Hippocampal formation (tissue), 2 donors: Measurements from ENCODE around the gene SEC22C.
"Not testable (repeated sequence)": the region's sequence is repeated elsewhere in the genome, so short reads cannot be mapped to it uniquely, and the experiment has no call there.

Source experiments
- DNase-seq, 2 donors: peaks; one replicate each; lab custom pipeline; 2025; lab: John Stamatoyannopoulos, UW

SEC22C gene, protein sequence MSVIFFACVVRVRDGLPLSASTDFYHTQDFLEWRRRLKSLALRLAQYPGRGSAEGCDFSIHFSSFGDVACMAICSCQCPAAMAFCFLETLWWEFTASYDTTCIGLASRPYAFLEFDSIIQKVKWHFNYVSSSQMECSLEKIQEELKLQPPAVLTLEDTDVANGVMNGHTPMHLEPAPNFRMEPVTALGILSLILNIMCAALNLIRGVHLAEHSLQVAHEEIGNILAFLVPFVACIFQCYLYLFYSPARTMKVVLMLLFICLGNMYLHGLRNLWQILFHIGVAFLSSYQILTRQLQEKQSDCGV

DNA sequence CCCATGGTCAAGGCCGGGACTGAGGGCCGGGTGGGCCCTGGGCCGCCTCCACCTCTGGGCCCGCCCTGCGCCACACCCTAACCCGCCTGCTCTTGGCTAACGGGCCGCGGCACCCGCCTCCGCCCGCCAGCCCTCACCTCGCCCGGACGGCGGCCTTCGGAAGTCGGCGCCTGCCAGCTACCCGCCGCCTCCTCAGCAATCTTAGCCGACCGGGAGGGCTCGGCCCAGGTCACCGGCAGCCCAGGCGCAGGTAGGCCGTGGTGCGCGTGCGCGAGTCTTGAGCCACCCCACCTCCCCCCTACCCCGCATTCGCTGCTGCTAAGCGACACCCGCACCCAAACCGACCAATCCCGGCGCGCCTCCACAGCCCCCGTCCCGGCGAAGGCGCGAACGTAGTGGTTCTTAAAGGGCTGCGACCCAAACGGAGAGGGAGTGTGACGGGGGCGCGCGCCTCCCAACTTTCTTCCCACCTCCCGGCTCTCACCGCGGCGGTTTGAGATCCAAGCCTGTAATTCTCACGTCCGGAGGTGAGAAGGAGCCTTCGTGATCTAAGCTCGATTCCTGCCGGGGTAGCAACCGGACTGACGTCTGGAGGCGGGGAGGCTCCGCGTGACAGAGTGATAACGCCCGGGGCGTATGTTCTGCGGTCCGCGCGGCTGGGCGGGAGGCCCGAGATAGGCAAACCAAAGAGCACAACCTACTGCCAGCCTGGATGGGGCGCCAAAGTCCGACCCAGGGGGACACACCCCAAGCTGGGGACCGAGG, at the start of gene SEC22C:
Gene SEC22C, minus strand, starts transcription at position 259 of the 765 bp plus-strand sequence. CDS start 12,921 bp downstream, outside the sequence.
- DNase-seq: peak; percentile 88 to 94

DNA sequence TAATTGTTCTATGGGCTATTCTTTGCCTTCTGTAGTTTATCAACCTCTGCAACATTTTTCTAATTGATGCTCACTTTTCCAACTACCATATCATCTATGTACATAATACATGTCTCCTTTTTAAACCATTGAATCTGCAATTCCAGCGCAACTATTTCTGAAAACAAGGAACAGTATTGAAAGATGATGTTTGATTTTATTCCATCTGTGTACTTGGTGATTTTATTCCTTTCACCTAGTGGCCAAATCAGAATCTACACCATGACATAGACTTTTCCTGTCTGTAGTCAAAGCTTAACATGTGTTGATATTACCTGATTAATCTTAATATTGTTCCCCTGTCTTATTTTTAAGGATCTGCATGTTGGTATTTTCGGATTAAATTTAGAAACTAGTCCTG, 31.7 kb upstream of the SEC22C start:
- no peak for DNase-seq

DNA sequence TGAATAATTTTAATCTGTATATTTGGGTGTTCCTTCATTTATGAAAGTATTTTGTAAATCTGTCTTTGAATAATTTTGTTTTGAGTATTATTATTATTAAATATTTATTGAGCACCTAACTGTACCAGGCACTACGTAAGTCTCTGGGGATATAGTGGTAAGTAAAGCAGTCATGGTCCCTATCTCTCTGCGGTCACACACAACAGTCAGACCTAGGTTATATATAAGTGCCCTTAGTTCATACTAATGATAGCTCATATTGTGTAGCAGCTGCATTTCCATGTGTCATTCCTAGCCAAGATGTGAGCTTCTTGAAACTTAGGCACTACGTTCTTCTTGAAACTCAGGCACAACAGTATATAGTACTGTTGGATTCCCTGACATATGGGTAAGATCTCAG, 31.2 kb upstream of the SEC22C start:
- no peak for DNase-seq

DNA sequence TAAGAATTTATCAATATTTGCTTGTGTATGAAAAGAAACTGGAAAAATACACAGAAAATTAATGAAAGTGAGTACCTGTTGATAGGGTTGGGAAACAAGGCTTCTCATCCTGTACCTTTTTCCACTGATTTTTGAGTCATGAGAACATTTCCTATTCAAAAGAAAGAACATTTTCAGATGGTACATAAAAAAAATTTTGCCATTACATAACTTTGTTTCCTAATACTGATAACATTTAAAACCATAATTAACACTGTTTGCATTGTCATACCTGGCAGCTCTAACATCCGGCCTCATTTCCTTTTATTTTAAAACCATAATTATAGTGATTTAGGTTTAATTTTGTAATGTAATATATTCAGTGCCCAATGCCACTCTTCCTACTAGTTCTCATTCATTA, 30.4 kb upstream of the SEC22C start:
- DNase-seq: no peak

DNA sequence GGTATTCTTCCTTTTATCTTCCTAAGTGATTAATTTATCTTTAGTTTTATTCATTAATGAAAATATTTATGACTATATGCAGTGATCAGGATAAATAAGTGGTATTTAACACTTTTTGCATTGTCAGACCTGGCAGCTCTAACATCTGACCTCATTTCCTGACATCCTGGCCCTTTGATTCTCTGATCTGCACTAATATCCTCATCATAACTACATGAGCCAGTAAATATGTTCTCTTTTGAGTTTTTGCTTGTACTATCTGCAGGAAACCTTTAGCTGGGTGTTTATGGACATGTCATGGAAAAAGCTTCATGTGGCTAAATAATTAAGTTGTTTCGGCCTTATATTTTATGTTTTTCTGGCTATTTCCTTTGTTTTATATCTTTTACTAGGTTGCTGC, 29.2 kb upstream of the SEC22C start:
- DNase-seq: no peak

DNA sequence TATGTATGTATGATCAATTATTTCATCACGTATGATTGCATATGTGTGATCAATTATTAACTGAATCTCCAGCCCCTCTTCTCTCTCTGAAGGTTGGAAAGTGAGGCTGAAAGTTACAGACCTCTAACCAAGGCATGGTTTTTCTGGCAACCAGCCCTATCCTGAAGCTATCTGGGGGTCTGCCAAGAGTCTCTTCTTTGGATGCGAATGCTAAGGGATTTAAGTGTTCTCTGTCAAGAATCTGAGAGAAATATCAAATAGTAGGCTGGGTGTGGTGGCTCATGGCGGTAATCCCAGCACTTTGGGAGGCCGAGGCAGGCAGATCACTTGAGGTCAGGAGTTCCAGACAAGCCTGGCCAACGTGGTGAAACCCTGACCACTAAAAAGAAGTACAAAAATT, 26.8 kb upstream of the SEC22C start:
- no peak for DNase-seq

DNA sequence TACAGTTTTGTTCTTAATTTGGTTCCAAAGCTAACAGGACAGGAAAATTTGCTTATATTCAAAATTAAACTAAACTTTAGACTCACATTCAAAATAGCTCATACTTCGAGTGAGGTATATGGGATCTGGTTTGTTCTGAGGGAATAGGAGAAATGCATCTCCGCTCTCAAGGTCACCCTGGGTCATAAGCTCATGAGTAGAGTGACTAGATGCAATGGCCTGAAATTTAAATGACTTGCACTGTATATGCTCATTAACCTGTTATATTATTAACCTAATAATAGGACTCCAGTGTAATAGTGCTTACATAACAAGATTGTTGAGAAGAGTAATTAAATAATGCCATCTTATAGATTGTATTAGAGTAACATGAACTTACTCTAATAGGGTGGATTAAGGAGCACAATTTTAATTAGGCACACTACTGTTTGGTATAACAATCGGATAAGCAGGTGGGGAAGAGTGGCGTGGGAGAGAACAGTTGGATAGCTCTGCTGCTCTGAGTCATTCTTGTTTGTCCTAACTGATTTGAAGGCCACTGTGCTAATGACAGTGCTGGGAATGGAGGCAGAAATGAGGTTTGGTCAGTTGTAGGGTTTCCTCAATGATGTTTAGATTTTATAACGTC, 23.9 kb upstream of the SEC22C start:
- DNase-seq: no peak

DNA sequence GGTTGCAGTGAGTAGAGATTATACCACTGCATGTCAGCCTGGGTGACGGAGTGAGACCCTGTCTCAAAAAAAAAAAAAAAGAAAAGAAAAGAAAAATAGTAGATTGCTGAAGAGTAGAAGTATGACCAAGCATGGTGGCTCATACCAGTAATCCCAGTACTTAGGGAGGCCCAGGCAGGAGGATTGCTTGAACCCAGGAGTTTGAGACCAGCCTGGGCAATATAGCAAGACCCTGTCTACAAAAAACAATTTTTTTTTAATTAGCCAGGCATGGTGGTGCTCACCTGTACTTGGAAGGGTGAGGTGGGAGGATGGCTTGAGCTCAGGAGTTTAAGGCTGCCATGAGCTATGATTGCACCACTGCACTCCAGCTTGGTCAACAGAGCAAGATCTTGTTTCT, 21.2 kb upstream of the SEC22C start:
- no peak for DNase-seq

DNA sequence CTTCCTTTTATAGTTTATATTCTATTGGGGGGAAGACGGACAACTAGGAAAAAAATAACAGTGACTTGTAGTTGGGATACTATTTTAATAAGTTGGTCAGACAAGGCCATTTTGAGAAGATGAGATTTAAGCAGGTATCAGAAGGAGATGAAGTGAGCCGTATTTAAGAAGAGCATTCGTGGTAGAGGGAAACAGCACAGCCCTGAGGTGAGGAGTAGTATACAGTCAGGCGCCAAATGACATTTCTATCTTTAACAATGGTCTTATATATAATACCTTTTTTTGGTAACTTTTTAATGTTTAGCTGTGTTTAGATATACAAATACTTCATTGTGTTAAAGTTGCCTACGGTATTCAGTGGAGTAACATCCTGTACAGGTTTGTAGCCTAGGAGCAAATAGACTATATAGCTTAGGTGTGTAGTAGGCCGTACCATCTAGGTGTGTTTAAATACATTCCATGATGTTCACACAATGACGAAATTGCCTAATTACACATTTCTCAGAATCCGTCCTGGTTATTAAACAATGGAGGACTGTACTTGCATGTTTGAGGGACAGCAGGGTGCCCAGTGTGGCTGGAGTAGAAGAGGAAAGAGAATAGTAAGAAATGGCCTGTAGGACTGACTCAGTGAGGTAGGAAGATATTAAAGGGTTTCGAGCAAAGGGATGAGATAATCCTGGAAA, 20.3 kb upstream of the SEC22C start:
- no peak for DNase-seq

DNA sequence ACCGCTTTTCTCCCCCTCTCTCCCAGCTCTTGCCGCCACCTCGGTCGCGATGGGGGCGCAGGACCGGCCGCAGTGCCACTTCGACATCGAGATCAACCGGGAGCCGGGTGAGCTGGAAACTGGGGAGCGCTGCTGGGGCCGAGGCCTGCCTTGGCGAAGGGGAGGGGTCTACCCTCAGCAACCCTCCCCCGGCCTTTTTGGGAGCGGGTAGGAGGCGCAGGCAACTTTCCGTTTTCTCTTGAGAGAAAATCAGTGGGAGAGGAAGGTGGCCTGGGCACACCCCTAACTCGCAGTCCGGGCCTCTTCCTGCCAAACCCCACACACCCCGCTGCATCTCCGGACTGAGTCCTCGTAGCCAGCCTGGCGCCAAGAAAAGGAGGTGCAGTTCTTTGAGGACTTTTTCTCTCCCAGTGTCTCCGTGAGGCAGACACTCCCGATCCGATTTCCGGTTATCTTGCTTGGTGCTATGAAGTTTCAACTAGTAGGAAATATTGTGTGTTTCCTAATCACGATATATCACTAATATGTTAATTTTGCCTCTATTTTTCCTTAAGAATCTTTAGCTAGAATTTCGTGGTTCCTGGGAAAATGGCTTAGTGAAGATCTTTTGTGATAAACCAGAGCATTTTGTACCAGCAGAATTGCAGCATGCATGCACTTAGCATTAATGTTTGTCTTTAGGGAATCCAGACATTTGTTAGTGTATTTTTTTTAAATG, 19.4 kb upstream of the SEC22C start:
- peak in 1 of 2 donors; percentile 60 for DNase-seq

DNA sequence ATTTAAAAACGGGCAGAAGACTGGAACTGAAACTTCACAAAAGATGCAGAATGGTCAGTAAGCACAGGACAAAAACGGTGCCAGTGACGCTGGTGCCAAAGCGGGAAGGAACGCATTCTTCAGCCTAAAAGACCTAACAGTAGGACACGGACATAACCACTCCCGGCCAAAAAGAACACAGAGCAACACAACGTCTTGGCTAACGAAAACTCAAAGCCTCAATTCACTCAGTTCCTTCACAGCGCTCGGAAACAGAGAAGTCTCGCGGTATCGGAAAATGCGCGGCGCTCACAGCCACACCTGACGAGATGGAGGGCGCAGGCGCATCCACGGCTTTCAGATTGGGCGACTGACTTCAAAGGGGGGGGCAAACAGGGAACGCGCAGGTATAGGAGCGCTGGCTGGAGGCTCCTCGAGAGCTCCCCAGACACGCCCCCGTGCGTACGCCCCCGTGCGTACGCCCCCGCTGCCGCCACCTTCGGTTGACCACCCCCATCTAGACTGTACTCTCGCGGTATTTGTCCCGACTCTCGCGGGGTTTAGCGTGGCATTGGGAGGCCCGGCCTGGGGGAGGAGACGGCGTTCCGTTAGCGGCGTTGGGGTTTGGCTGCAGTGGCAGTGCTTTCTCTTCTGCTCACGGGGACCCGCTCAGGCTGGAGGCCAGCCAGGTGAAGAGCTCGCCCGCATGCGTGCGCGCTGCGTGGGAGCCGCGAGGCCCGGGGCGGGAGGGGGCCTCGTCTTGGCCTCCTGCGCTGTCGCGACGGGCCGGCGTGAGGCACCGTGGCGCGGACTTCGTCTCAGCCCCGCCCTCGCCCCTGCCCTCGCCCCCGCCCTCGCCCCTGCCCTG, 18.6 kb upstream of the SEC22C start, which contains the start of gene NKTR:
Gene NKTR, plus strand, starts transcription at position 576 of the 847 bp plus-strand sequence. CDS start 321 bp downstream, outside the sequence.
- DNase-seq: peak; percentile 85 to 95

DNA sequence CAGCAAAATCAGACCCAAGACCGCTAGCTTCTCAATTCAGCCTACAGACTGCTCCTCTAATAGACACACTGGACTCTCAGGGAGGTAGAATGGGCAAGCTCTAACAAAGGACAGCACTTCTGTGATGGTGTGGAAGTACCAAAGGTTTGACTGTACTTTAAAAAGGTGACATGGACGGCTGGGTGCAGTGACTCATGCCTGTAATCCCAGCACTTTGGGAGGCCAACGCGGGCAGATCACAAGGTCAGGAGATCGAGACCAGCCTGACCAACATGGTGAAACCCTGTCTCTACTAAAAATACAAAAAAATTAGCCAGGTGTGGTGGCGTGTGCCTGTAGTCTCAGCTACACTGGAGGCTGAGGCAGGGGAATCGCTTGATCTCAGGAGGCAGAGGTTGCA, 15.3 kb upstream of the SEC22C start:
- DNase-seq: not testable (repeated sequence)

DNA sequence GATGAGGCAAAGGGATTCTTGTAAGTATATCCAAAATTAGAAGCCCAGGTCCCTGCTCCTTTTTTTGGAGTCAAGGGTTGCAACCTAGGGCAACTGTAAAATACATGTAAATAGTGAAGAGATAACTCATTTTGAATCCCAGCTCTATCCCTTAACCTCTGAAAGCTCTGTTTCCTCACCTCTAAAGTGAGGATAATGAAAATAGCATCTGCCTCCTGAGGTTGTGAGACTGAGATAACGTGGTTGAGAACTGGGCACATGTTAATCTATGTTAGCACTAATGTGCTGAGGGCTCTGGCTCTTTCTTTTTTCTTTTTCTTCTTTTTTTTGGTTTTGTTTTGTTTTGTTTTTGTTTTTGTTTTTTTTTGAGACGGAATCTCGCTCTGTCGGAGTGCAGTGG, 13.9 kb upstream of the SEC22C start:
- DNase-seq: no peak

DNA sequence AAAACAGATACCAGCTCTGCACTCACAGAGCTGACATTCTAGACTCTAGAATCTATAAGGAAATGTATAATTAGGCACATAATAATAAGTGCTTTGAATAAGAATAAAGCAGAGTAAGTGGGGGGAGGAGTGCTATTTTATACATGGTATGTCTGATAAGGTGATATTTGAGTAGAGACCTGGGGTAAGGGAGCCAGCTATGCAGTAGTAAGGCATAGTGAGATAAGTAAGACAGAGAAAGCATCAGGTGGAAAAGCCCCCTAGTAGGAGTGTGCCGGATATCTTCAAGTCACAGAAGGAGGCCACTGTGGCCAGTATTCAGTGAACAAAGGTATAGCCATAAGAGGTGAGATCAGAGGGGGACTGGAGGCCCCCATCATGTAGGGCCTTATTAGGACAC, 11.9 kb upstream of the SEC22C start:
- no peak for DNase-seq

DNA sequence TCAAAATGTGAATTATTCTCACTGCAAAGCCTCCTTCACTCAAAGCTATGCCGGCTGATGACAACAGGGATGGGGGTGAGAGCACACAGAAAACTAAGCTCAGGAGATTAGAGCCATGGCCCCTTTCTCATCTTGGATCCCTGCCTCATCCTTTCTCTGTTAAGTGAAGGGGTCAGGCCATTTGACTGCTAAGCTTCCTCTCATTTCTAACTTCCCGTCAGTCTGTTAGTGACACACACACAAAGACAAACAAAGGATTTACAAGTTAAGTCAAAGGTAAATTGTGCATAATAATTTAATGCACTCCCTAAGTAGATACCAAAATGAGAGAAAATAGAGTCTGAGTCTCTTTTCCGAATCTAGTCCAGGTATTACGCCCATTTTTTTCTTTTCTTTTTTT, 10.0 kb upstream of the SEC22C start:
- DNase-seq: no peak

DNA sequence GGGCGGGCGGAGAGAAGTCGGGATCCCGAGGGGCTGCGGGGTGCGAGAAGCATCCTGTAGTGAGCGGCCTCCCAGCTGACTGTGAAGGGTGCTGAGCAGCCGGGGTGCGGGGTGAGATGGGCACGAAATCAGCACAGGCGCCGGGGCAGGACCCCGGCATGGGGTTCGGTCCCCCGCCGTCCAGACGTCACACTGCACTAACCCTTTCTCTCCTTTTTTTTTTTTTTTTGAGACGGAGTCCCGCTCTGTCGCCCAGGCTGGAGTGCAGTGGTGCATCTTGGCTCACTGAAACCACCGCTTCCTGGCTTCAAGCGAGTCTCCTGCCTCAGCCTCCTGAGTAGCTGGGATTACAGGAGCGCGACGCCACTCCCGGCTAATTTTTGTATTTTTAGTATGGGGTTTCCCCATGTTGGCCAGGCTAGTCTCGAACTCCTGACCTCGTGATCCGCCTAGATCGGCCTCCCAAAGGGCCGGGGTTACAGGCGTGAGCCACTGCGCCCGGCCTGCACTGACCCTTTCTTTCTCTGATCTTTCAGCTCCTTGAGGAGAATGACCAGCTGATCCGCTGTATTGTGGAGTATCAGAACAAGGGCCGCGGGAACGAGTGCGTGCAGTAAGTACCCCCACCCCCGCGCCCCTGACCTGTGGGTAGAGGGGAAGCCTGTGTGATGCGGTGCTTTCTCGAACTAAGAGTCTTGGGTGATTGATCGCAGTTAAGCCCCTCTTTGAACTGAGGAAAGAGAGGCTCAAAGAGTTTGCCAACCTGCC, 9.4 kb upstream of the SEC22C start:
- DNase-seq: no peak

DNA sequence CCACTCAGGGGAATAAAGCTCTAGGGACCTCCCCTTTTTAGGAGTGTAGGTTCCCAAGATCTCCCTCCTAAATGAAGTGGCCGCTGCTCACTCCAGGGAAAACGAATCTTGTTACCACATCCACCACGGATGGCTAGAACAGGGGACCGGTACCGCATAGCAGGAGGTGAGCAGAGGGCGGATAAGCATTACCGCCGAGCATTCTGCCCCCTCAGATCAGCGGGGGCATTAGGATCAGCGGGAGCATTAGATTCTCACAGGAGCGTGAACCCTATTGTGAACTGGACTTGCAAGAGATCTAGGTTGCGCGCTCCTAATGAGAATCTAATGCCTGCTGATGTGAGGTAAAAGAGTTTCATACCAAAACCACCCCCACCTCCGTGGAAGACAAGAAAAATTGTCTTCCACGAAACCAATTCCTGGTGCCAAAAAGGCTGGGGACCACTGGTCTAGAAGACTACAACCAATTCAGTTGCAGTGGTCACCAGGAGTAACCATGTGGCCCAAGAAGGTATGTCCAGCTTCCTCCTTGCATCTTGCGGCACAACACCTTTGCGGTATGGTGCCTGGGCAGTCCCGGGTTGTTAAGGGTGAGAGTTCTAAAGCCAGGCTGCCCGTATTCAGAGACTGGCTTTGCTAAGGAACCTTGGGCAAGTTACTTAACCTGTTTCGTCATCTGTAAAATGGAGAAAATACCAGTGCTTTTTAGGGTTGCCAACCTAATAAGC, 7.8 kb upstream of the SEC22C start:
- DNase-seq: no peak

DNA sequence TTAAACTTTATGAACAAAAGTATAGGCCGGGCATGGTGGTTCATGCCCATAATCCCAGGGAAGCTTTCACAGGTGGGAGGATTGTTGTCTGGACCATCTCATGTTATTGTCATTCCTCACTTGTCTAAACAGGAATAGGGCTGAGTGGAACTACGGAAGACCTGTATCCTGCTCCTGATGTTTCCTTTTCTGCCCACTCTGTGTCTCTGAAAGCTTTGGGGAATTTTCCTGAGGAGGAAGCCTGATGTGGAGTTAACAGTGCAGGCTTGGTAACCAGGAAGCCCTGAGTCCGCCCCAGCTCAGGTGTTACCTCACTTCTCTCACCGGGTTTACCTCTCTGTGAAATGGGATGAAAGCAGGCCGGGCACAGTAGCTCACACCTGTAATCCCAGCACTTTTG, 6.9 kb upstream of the SEC22C start:
- DNase-seq: no peak

DNA sequence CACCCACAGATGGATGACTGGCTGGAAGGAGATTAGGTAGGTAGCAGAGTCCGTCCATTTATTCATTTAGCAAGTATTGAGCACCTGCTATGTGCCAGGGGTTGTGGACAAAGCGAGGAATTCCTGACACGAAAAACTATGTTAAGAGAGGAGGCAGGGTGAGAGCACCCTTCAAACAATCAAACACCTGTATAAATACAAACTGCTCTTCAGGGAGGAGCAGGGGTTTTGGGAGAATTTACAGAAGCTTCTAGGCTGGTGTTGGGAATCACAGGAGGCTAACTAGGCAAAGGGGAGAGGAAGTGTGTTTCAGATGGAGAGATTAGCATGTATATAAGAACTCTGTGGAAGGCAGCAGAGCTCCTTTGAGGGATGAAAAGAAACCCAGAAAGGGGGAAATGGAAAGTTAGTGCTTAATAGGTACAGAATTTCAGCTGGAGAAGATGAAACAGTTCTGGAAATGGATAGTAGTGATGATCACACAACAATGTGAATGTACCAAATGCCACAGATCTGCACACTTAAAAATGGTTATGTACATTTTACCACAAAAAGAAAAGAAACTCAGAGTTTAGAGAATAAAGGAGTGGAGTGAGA, 805 bp upstream of the SEC22C start:
- DNase-seq: no peak
